ENCODE results near the gene TMEM198.

Gene TMEM198

DNA sequence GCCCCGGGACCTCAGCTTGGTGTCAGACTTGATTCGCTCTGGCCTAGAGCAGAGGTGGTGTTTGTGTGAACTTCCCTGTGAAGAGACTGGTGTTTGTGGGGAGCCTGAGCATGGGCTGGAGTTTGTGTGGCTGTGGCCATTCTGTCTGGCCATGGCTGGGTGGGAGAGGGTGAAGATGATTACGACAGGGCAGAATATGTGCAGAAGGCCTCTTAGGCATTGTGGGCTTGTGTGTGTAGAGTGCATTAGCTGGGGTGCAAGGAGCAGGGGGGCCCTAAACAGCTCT lies 17.0 kb downstream of the TMEM198 start (continued):
- TF ChIP-seq, protein P1, sequence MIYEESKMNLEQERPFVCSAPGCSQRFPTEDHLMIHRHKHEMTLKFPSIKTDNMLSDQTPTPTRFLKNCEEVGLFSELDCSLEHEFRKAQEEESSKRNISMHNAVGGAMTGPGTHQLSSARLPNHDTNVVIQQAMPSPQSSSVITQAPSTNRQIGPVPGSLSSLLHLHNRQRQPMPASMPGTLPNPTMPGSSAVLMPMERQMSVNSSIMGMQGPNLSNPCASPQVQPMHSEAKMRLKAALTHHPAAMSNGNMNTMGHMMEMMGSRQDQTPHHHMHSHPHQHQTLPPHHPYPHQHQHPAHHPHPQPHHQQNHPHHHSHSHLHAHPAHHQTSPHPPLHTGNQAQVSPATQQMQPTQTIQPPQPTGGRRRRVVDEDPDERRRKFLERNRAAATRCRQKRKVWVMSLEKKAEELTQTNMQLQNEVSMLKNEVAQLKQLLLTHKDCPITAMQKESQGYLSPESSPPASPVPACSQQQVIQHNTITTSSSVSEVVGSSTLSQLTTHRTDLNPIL (CRISPR knock-in tag; IDR thresholded peaks at IDR 0.05; ENCODE audit: low read depth): no peak
- no peak for TF ChIP-seq CSDC2 (CRISPR knock-in tag; IDR thresholded peaks at IDR 0.05)
- TF ChIP-seq ZFP30 (CRISPR knock-in tag; IDR thresholded peaks at IDR 0.05): no peak
- TF ChIP-seq BACH2 (CRISPR knock-in tag; IDR thresholded peaks at IDR 0.05; ENCODE audit: borderline replicate concordance): no peak

GRCh38 chr2:219561179-219562048 lies 17.6 kb downstream of the TMEM198 start:
- peak; percentile 5 for ATAC-seq
- no peak for TF ChIP-seq ZFP3 (CRISPR knock-in tag; IDR thresholded peaks at IDR 0.05)
- no peak for TF ChIP-seq TCF4 (CRISPR knock-in tag; IDR thresholded peaks at IDR 0.05; ENCODE audit: borderline replicate concordance)
- no peak for TF ChIP-seq ARNTL (CRISPR knock-in tag; IDR thresholded peaks at IDR 0.05; ENCODE audit: borderline replicate concordance, low read depth)
- TF ChIP-seq, protein P1 (CRISPR knock-in tag; IDR thresholded peaks at IDR 0.05; ENCODE audit: low read depth): no peak
- no peak for TF ChIP-seq TOX (CRISPR knock-in tag; IDR thresholded peaks at IDR 0.05; ENCODE audit: borderline replicate concordance)
- no peak for TF ChIP-seq RARB (CRISPR knock-in tag; IDR thresholded peaks at IDR 0.05)
- no peak for TF ChIP-seq PPARA (CRISPR knock-in tag; IDR thresholded peaks at IDR 0.05; ENCODE audit: borderline replicate concordance)
- TF ChIP-seq ZFP30 (CRISPR knock-in tag; IDR thresholded peaks at IDR 0.05): no peak
- TF ChIP-seq ZNF565 (CRISPR knock-in tag; conservative IDR thresholded peaks at IDR 0.05; ENCODE audit: low read depth): no peak
- no peak for TF ChIP-seq ZNF8 (CRISPR knock-in tag; IDR thresholded peaks at IDR 0.05)
- TF ChIP-seq, protein P2, sequence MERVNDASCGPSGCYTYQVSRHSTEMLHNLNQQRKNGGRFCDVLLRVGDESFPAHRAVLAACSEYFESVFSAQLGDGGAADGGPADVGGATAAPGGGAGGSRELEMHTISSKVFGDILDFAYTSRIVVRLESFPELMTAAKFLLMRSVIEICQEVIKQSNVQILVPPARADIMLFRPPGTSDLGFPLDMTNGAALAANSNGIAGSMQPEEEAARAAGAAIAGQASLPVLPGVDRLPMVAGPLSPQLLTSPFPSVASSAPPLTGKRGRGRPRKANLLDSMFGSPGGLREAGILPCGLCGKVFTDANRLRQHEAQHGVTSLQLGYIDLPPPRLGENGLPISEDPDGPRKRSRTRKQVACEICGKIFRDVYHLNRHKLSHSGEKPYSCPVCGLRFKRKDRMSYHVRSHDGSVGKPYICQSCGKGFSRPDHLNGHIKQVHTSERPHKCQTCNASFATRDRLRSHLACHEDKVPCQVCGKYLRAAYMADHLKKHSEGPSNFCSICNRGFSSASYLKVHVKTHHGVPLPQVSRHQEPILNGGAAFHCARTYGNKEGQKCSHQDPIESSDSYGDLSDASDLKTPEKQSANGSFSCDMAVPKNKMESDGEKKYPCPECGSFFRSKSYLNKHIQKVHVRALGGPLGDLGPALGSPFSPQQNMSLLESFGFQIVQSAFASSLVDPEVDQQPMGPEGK (CRISPR knock-in tag; IDR thresholded peaks at IDR 0.05; ENCODE audit: borderline replicate concordance): no peak
- TF ChIP-seq ZC3H10 (CRISPR knock-in tag; IDR thresholded peaks at IDR 0.05): no peak
- TF ChIP-seq SNAI2 (CRISPR knock-in tag; IDR thresholded peaks at IDR 0.05): no peak
- no peak for TF ChIP-seq CSRNP3 (CRISPR knock-in tag; IDR thresholded peaks at IDR 0.05)
- TF ChIP-seq ISL1 (CRISPR knock-in tag; IDR thresholded peaks at IDR 0.05): no peak
- TF ChIP-seq GLIS3 (CRISPR knock-in tag; IDR thresholded peaks at IDR 0.05): no peak
- no peak for TF ChIP-seq OSR1 (CRISPR knock-in tag; IDR thresholded peaks at IDR 0.05)

DNA sequence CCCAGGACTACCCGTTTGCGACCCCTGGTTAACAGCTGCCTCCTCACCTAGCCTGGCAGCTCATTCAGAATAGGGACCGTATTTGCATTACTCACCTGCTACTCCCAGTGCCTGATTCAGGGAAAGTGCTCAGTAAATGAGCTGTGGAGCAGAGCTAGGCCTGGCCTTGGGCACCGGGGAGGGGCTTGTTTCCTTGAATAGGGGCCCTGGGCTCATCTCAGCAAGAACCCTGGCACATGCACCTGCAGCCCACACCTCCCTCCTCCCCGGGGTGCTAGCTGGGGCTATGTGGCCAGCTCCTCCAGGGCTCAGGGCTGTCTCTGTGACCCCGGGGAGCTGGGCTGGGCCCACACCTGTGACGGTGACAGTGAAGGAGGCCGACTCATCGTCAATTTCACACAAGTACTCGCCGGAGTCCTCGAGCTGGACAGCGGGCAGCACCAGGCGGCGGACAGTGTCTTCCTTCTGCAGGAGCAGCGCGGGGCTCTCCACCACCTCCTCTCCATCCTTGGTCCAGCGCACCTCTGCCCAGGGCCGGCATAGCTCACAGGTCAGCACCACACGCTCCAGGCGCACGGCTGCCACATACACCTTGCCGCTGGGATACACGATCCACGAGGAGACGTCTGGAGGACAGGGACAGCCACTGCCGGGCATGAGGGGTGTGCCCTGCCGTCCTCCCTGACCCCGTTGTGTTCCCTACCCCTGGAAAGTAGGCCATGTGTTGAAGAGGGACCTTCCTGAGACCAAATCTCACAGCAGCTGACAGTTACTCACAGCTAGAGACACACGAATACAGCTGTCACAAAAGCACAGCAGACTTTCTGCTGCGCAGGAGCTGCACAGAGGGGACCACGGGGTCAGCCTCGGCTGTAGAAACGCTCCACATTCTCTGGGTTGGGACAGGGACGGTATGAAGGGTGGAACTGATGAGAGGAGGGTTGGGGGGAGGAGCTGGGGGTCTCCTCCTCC lies 18.5 kb downstream of the TMEM198 start:
- no peak for ATAC-seq
- TF ChIP-seq ZFP3 (CRISPR knock-in tag; IDR thresholded peaks at IDR 0.05): no peak
- TF ChIP-seq OSR1 (CRISPR knock-in tag; IDR thresholded peaks at IDR 0.05): no peak

DNA sequence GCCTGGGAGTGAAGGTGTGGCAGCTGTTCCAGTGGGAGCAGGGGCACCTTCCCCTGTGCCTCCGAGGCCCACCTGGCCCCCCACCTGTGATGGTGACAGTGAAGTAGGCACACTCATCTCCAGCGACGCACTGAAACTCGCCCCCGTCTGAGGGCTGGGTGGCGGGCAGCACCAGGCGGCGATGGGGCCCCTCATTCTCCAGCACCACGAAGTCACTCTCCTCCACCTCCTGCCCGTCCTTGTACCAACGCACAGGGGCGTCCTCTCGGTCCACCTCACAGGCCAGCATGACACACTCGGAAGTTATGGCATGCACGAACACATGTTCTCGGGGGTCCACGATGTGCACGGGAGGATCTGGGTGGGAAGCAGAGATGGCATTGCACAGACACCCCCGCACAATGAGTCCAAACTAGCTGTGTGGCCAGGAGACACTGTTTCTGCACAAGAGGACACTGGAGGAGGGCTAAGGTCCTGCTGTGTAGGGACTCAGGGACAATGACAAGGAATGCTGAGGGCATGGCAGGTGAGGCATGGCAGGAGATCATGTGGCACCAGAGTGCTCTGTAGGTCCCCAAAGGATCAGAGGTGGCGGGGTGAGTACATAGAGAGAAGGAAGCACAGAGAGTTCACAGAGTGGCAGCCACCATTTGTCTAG lies 19.6 kb downstream of the TMEM198 start:
- no peak for ATAC-seq
- no peak for TF ChIP-seq SNAI2 (CRISPR knock-in tag; IDR thresholded peaks at IDR 0.05)
- TF ChIP-seq BACH2 (CRISPR knock-in tag; IDR thresholded peaks at IDR 0.05; ENCODE audit: borderline replicate concordance): no peak
- no peak for TF ChIP-seq ZNF8 (CRISPR knock-in tag; IDR thresholded peaks at IDR 0.05)
- TF ChIP-seq GLIS3 (CRISPR knock-in tag; IDR thresholded peaks at IDR 0.05): no peak
- TF ChIP-seq ISL1 (CRISPR knock-in tag; IDR thresholded peaks at IDR 0.05): no peak
- TF ChIP-seq PPARA (CRISPR knock-in tag; IDR thresholded peaks at IDR 0.05; ENCODE audit: borderline replicate concordance): no peak
- TF ChIP-seq, protein P3, sequence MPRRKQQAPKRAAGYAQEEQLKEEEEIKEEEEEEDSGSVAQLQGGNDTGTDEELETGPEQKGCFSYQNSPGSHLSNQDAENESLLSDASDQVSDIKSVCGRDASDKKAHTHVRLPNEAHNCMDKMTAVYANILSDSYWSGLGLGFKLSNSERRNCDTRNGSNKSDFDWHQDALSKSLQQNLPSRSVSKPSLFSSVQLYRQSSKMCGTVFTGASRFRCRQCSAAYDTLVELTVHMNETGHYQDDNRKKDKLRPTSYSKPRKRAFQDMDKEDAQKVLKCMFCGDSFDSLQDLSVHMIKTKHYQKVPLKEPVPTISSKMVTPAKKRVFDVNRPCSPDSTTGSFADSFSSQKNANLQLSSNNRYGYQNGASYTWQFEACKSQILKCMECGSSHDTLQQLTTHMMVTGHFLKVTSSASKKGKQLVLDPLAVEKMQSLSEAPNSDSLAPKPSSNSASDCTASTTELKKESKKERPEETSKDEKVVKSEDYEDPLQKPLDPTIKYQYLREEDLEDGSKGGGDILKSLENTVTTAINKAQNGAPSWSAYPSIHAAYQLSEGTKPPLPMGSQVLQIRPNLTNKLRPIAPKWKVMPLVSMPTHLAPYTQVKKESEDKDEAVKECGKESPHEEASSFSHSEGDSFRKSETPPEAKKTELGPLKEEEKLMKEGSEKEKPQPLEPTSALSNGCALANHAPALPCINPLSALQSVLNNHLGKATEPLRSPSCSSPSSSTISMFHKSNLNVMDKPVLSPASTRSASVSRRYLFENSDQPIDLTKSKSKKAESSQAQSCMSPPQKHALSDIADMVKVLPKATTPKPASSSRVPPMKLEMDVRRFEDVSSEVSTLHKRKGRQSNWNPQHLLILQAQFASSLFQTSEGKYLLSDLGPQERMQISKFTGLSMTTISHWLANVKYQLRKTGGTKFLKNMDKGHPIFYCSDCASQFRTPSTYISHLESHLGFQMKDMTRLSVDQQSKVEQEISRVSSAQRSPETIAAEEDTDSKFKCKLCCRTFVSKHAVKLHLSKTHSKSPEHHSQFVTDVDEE (CRISPR knock-in tag; IDR thresholded peaks at IDR 0.05): no peak
- TF ChIP-seq ESRRG (CRISPR knock-in tag; IDR thresholded peaks at IDR 0.05): no peak
- TF ChIP-seq, protein P2 (CRISPR knock-in tag; IDR thresholded peaks at IDR 0.05; ENCODE audit: borderline replicate concordance): no peak
- no peak for TF ChIP-seq OSR1 (CRISPR knock-in tag; IDR thresholded peaks at IDR 0.05)
- TF ChIP-seq RARB (CRISPR knock-in tag; IDR thresholded peaks at IDR 0.05): no peak
